Left ventricle myocardium inferior (tissue), 1 donor: ENCODE measurements around the gene C20orf173. TPM values are rescaled to one million over a fixed set of nuclear protein-coding genes. Genes with fewer than 3 reads are reported as not detected.
A peak's percentile ranks its signal among the peaks of the same experiment; 100 is the strongest.

Experiments used
- DNase-seq: peaks from one replicate; pipeline ENCODE4 v3.0.0-alpha.2; 2020
- H3K27ac ChIP-seq: fragments of 200-600 bp; replicated peaks from 2 replicates; pipeline ENCODE4 v1.8.0; 2021
- H3K27me3 ChIP-seq: fragments of 200-600 bp; 2 replicates; pipeline ENCODE4 v1.8.0; 2021; ENCODE audit warnings: low read depth
- H3K36me3 ChIP-seq: fragments of 200-600 bp; 2 replicates; pipeline ENCODE4 v1.8.0; 2021
- H3K4me1 ChIP-seq: fragments of 200-600 bp; 2 replicates; pipeline ENCODE4 v1.8.0; 2021
- H3K4me3 ChIP-seq: fragments of 200-600 bp; 2 replicates; pipeline ENCODE4 v1.8.0; 2021; ENCODE audit warnings: mild to moderate bottlenecking, moderate library complexity
- H3K9me3 ChIP-seq: fragments of 200-600 bp; replicated peaks from 2 replicates; pipeline ENCODE4 v1.8.0; 2021
- intact Hi-C: fragments of 100-400 bp; cut with micrococcal nuclease; formaldehyde crosslinking; loops from one replicate; pipeline ENCODE4 v1.11.0; 2022
- total RNA-seq: library from RNA; stranded (reverse); fragmentation: NEBNext Ultra II Directional; extraction: Animal tissue kit (Norgen Biotek cat#: 25700); gene quantifications from one replicate; pipeline ENCODE4 v1.2.1, GENCODE V29; 2021
- TF ChIP-seq, protein P1 (sequence below): fragments of 200-600 bp; IDR thresholded peaks from 2 replicates; pipeline ENCODE4 v1.8.0; 2021; ENCODE audit warnings: antibody characterized with exemption, mild to moderate bottlenecking, borderline replicate concordance
- donor health status: DM: no; HTN: yes; CAD: no; lungs with severe emphysema.

The C20orf173 gene
- total RNA-seq, 1 donor from 2014 or later: not detected

- intact Hi-C loops: no loop called here
- H3K27ac ChIP-seq: peak within 1 kb of the TSS; percentile 79
Observed at GRCh38 chr20:35541783-35542662, 12.6 kb upstream of the C20orf173 start, which contains the start of gene ERGIC3. TSS of gene ERGIC3 (plus strand) at chr20:35542078. CDS start at chr20:35542098, 20 bp downstream.

GRCh38 chr20:35541118-35541782 lies 11.8 kb upstream of the C20orf173 start:
- Histone ChIP-seq H3K36me3 (peaks cover 9% of the 10 kb centered on the region), H3K9me3 (no peaks in the 10 kb centered on the region), H3K4me1 (peaks cover 20% of the 10 kb centered on the region), H3K27ac (peak overlapping the region; percentile 22), H3K4me3 (peak overlapping the region; percentile 84), H3K27me3 (no peaks in the 10 kb centered on the region)
- intact Hi-C loops: no loop called here
- TF ChIP-seq, protein P1, sequence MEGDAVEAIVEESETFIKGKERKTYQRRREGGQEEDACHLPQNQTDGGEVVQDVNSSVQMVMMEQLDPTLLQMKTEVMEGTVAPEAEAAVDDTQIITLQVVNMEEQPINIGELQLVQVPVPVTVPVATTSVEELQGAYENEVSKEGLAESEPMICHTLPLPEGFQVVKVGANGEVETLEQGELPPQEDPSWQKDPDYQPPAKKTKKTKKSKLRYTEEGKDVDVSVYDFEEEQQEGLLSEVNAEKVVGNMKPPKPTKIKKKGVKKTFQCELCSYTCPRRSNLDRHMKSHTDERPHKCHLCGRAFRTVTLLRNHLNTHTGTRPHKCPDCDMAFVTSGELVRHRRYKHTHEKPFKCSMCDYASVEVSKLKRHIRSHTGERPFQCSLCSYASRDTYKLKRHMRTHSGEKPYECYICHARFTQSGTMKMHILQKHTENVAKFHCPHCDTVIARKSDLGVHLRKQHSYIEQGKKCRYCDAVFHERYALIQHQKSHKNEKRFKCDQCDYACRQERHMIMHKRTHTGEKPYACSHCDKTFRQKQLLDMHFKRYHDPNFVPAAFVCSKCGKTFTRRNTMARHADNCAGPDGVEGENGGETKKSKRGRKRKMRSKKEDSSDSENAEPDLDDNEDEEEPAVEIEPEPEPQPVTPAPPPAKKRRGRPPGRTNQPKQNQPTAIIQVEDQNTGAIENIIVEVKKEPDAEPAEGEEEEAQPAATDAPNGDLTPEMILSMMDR: no peak
- no peak for DNase-seq

More at GRCh38 chr20:35541783-35542662, 12.6 kb upstream of the C20orf173 start, which contains the start of gene ERGIC3:
- peak within 1 kb of the TSS; percentile 84 for H3K4me3 ChIP-seq
- H3K27me3 ChIP-seq: no peaks in the 10 kb centered on the region
- TF ChIP-seq, protein P1: peak; percentile 10
- H3K9me3 ChIP-seq: no peaks in the 10 kb centered on the region
- peaks cover 20% of the 10 kb centered on the region for H3K4me1 ChIP-seq
- peak; percentile 97 for DNase-seq
- H3K36me3 ChIP-seq: peaks cover 15% of the 10 kb centered on the region

- no peaks in the 10 kb centered on the region for H3K27me3 ChIP-seq
- no peaks in the 10 kb centered on the region for H3K9me3 ChIP-seq
- peaks cover 20% of the 10 kb centered on the region for H3K4me1 ChIP-seq
- H3K27ac ChIP-seq: no peak overlapping the region
- no peak overlapping the region for H3K4me3 ChIP-seq
- TF ChIP-seq, protein P1: no peak
- intact Hi-C loops: no loop called here
- DNase-seq: no peak
- H3K36me3 ChIP-seq: peaks cover 9% of the 10 kb centered on the region
Observed at GRCh38 chr20:35539756-35540212, 10.3 kb upstream of the C20orf173 start.

DNA sequence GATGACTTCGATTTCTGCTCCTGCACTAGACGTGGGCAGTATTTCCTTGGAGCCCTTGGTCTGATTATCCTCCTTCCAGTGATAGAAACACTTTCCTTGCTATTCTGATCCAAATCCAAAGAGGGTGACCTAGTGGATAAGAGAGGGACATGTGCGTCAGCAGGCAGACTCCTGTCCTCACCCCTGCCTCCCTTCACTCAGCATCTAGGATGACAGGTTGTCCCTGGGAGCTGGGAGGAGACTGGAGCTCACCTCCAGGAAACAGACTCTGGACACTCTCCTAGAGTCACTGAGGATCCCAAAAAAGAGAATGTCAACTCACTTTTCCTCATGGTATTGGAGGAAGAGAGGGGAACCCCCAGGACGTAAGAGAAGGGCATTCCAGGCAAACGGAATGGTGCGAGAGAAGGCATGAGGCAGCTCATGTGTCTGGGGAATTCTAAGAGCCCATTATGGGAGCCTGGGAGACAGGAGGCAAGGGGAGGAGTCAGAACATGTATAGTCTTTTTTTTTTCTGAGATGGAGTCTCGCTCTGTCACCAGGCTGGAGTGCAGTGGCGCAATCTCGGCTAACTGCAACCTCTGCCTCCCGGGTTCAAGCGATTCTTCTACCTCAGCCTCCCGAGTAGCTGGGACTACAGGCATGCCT lies 2.2 kb downstream of the C20orf173 start:
- TF ChIP-seq, protein P1: no peak
- Histone ChIP-seq H3K27ac (no peak overlapping the region), H3K4me1 (no peaks in the 10 kb centered on the region), H3K27me3 (no peaks in the 10 kb centered on the region), H3K9me3 (no peaks in the 10 kb centered on the region), H3K36me3 (no peaks in the 10 kb centered on the region), H3K4me3 (no peak overlapping the region)
- DNase-seq: no peak
- intact Hi-C loops: no loop called here

- TF ChIP-seq, protein P1: no peak
- DNase-seq: no peak
- intact Hi-C loops: no loop called here
- Histone ChIP-seq H3K27ac (no peak overlapping the region), H3K36me3 (no peaks in the 10 kb centered on the region), H3K9me3 (no peaks in the 10 kb centered on the region), H3K4me1 (no peaks in the 10 kb centered on the region), H3K4me3 (no peak overlapping the region), H3K27me3 (no peaks in the 10 kb centered on the region)
Observed at GRCh38 chr20:35525639-35526038, 3.8 kb downstream of the C20orf173 start.
